Liver (tissue), 9 donors: Measurements from ENCODE around the gene S100A1. TPM values are rescaled to one million over a fixed set of nuclear protein-coding genes. Genes with fewer than 3 reads are reported as not detected.

Experiments
- DNase-seq: peaks from one replicate; pipeline ENCODE4 v3.0.0-alpha.2; 2017; ENCODE audit warnings: low spot score
- H3K27ac ChIP-seq, 2 donors: one replicate each; pipeline ENCODE4 v1.7.0; 2013; ENCODE audit warnings: inconsistent platforms in 2 of 2, low read length in 2 of 2, control low read depth in 1 of 2, low read depth in 1 of 2, mild to moderate bottlenecking in 1 of 2
- H3K27me3 ChIP-seq, 4 donors: one replicate each; pipeline versions ENCODE4 v1.6.1 to v1.7.0; 2013; ENCODE audit warnings: low read length in 3 of 4, inconsistent platforms in 1 of 4, mild to moderate bottlenecking in 1 of 4, moderate library complexity in 1 of 4; ENCODE audit not compliant: control insufficient read depth in 4 of 4, insufficient read depth in 4 of 4
- H3K36me3 ChIP-seq, 4 donors: one replicate each; pipeline versions ENCODE4 v1.6.1 to v1.7.0; 2013; ENCODE audit warnings: low read length in 3 of 4, mild to moderate bottlenecking in 3 of 4, low read depth in 1 of 4, moderate library complexity in 1 of 4; ENCODE audit not compliant: control insufficient read depth in 4 of 4, insufficient read depth in 3 of 4
- H3K4me1 ChIP-seq, 4 donors: one replicate each; pipeline versions ENCODE4 v1.6.1 to v1.7.0; 2013; ENCODE audit warnings: low read length in 3 of 4, mild to moderate bottlenecking in 3 of 4, moderate library complexity in 1 of 4; ENCODE audit not compliant: control insufficient read depth in 4 of 4, insufficient read depth in 4 of 4
- H3K4me3 ChIP-seq, 3 donors: one replicate each; pipeline versions ENCODE4 v1.6.1 to v1.7.0; 2013; ENCODE audit warnings: low read length in 3 of 3, control low read depth in 1 of 3, low read depth in 1 of 3, mild to moderate bottlenecking in 1 of 3
- H3K9ac ChIP-seq, 2 donors: one replicate each; pipeline ENCODE4 v1.7.0; 2013; ENCODE audit warnings: low read length in 2 of 2, mild to moderate bottlenecking in 2 of 2, moderate library complexity in 2 of 2, control low read depth in 1 of 2, low read depth in 1 of 2
- H3K9me3 ChIP-seq, 4 donors: one replicate each; pipeline versions ENCODE4 v1.6.1 to v1.7.0; 2013; ENCODE audit warnings: low read length in 3 of 4; ENCODE audit not compliant: control insufficient read depth in 4 of 4
- ATF3 ChIP-seq: IDR thresholded peaks from 2 replicates; pipeline ENCODE4 v1.6.1; 2016; ENCODE audit warnings: antibody characterized with exemption
- EGR1 ChIP-seq, 2 donors: IDR thresholded peaks; 2 replicates each; pipeline ENCODE4 v1.6.1; 2016 to 2018; ENCODE audit warnings: antibody characterized with exemption in 2 of 2, low read depth in 2 of 2
- FOXA1 ChIP-seq: IDR thresholded peaks from 2 replicates; pipeline ENCODE4 v1.6.1; 2016; ENCODE audit warnings: antibody characterized with exemption
- FOXA2 ChIP-seq: IDR thresholded peaks from 2 replicates; pipeline ENCODE4 v1.6.1; 2016; ENCODE audit warnings: antibody characterized with exemption
- GABPA ChIP-seq, 2 donors: IDR thresholded peaks in 1 of 2; conservative IDR thresholded peaks in 1 of 2; 2 replicates each; pipeline ENCODE4 v1.6.1; 2016; ENCODE audit warnings: antibody characterized with exemption in 2 of 2, mild to moderate bottlenecking in 1 of 2, moderate library complexity in 1 of 2
- HNF4A ChIP-seq, 2 donors: conservative IDR thresholded peaks; 2 replicates each; pipeline ENCODE4 v1.6.1; 2016; ENCODE audit warnings: antibody characterized with exemption in 2 of 2, mild to moderate bottlenecking in 2 of 2
- HNF4G ChIP-seq: IDR thresholded peaks from 2 replicates; pipeline ENCODE4 v1.6.1; 2016; ENCODE audit warnings: antibody characterized with exemption
- JUND ChIP-seq, 2 donors: IDR thresholded peaks; 2 replicates each; pipeline ENCODE4 v1.6.1; 2016; ENCODE audit warnings: antibody characterized with exemption in 2 of 2
- NR2F2 ChIP-seq: IDR thresholded peaks from 2 replicates; pipeline ENCODE4 v1.6.1; 2016; ENCODE audit warnings: antibody characterized with exemption
- RAD21 ChIP-seq, 2 donors: IDR thresholded peaks; 2 replicates each; pipeline ENCODE4 v1.6.1; 2016; ENCODE audit warnings: antibody characterized with exemption in 2 of 2, mild to moderate bottlenecking in 2 of 2
- REST ChIP-seq: IDR thresholded peaks from 2 replicates; pipeline ENCODE4 v1.6.1; 2016; ENCODE audit warnings: antibody characterized with exemption, mild to moderate bottlenecking
- RXRA ChIP-seq, 2 donors: IDR thresholded peaks; 2 replicates each; pipeline ENCODE4 v1.6.1; 2017 to 2018; ENCODE audit warnings: antibody characterized with exemption in 2 of 2, mild to moderate bottlenecking in 1 of 2
- SP1 ChIP-seq: IDR thresholded peaks from 2 replicates; pipeline ENCODE4 v1.6.1; 2018; ENCODE audit warnings: antibody characterized with exemption, mild to moderate bottlenecking
- TAF1 ChIP-seq: conservative IDR thresholded peaks from 2 replicates; pipeline ENCODE4 v1.6.1; 2016; ENCODE audit warnings: antibody characterized with exemption, mild to moderate bottlenecking
- YY1 ChIP-seq: IDR thresholded peaks from 2 replicates; pipeline ENCODE4 v1.6.1; 2016; ENCODE audit warnings: antibody characterized with exemption, mild to moderate bottlenecking
- ZBTB33 ChIP-seq: IDR thresholded peaks from 2 replicates; pipeline ENCODE4 v1.6.1; 2016; ENCODE audit warnings: antibody characterized with exemption
- WGBS: extraction: QIAGEN DNeasy Blood & Tissue Kit; methylation state at CpG from one replicate; pipeline ENCODE4 v1.1.7; 2013; 5-methylcytosine and 5-hydroxymethylcytosine counted together
- polyA plus RNA-seq, 2 donors: library from polyadenylated mRNA; stranded (reverse) in 1 of 2; unstranded in 1 of 2; fragments of 200-250 nt in 1 of 2; fragments of >200 nt in 1 of 2; fragmentation: Nextera tagmentation in 1 of 2; extraction: Ambion mirVana in 1 of 2; gene quantifications; one replicate each; pipeline versions ENCODE4 v1.2.1 to v1.2.3, GENCODE V29; 2013 to 2015
- total RNA-seq, 2 donors: library from RNA; depleted of rRNA; stranded (reverse); fragments of >200 nt; gene quantifications; one replicate each; pipeline ENCODE4 v1.2.3, GENCODE V29; 2014
- TF ChIP-seq, protein P1 (sequence below): IDR thresholded peaks from 2 replicates; pipeline ENCODE4 v1.6.1; 2016; ENCODE audit warnings: antibody characterized with exemption
- TF ChIP-seq, protein P2 (sequence below): fragments of 150-350 bp; IDR thresholded peaks from 2 replicates; pipeline ENCODE4 v1.5.1; 2017; ENCODE audit warnings: improper control_type of control experiment, low read depth, low read length; ENCODE audit not compliant: missing input control
- donor health status: healthy.
- donor health status: healthy.
- donor health status: healthy.
- donor health status: healthy.
- donor health status: healthy.

Gene S100A1
- total and polyA plus RNA-seq, 4 donors: 0.21 to 0.33 (median 0.29) TPM

DNA sequence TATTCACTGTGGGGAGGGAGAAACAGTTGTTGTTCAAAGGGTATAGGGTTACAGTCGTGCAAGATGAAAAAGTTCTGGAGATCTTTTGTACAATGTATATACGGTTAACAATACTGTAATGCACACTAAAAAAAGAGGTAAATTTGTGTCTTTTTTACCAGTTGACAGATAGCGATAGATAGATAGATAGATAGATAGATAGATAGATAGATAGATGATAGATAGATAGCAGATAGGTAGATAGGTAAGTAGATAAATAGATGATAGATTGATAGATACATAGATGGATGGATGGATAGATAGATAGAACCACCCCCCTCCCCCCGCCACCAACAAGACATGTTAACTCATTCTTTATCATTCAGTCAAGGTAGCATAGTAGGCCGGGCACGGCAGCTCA, 25.5 kb upstream of the S100A1 start:
- Histone ChIP-seq H3K4me1 (no peaks in the 10 kb centered on the region), H3K4me3 (no peak overlapping the region), H3K27me3 (no peaks in the 10 kb centered on the region), H3K9ac (no peak overlapping the region), H3K36me3 (peaks cover 0 to 10% (median 5%) of the 10 kb centered on the region in 4 donors), H3K9me3 (no peaks in the 10 kb centered on the region), H3K27ac (no peak overlapping the region)
- 93% methylated on average over 6 of the region's 6 CpGs for WGBS
- TF ChIP-seq, protein P1, sequence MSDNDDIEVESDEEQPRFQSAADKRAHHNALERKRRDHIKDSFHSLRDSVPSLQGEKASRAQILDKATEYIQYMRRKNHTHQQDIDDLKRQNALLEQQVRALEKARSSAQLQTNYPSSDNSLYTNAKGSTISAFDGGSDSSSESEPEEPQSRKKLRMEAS: no peak
- TF ChIP-seq HNF4G: no peak
- TF ChIP-seq JUND (IDR thresholded peaks at IDR 0.05): no peak
- TF ChIP-seq RXRA (IDR thresholded peaks at IDR 0.05): no peak
- TF ChIP-seq SP1: no peak
- no peak for TF ChIP-seq EGR1 (IDR thresholded peaks at IDR 0.05; ENCODE audit: low read depth in 2 of 2)
- no peak for TF ChIP-seq ZBTB33
- TF ChIP-seq RAD21 (IDR thresholded peaks at IDR 0.05): no peak
- TF ChIP-seq ATF3: no peak
- TF ChIP-seq TAF1: no peak
- no peak for TF ChIP-seq FOXA2
- TF ChIP-seq HNF4A (conservative IDR thresholded peaks at IDR 0.05): no peak
- TF ChIP-seq REST: no peak
- TF ChIP-seq GABPA (IDR thresholded peaks at IDR 0.05 in 1 of 2, conservative IDR thresholded peaks at IDR 0.05 in 1 of 2): no peak
- TF ChIP-seq, protein P2, sequence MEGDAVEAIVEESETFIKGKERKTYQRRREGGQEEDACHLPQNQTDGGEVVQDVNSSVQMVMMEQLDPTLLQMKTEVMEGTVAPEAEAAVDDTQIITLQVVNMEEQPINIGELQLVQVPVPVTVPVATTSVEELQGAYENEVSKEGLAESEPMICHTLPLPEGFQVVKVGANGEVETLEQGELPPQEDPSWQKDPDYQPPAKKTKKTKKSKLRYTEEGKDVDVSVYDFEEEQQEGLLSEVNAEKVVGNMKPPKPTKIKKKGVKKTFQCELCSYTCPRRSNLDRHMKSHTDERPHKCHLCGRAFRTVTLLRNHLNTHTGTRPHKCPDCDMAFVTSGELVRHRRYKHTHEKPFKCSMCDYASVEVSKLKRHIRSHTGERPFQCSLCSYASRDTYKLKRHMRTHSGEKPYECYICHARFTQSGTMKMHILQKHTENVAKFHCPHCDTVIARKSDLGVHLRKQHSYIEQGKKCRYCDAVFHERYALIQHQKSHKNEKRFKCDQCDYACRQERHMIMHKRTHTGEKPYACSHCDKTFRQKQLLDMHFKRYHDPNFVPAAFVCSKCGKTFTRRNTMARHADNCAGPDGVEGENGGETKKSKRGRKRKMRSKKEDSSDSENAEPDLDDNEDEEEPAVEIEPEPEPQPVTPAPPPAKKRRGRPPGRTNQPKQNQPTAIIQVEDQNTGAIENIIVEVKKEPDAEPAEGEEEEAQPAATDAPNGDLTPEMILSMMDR: no peak
- TF ChIP-seq NR2F2: no peak
- TF ChIP-seq FOXA1: no peak
- TF ChIP-seq YY1: no peak
- DNase-seq: no peak
